GM19239 (cell line): ENCODE measurements around the gene RPL32.
"Not testable (repeated sequence)": the region's sequence is repeated elsewhere in the genome, so short reads cannot be mapped to it uniquely, and the experiment has no call there.

Source experiments
- DNase-seq: peaks from one replicate; pipeline ENCODE4 v3.0.0; 2011; ENCODE audit warnings: low spot score; ENCODE audit not compliant: insufficient read length
- FAIRE-seq: peaks from 2 replicates; lab custom pipeline; 2011; peaks lifted over from hg19 to GRCh38; lab: Jason Lieb, UNC

Gene RPL32

DNA sequence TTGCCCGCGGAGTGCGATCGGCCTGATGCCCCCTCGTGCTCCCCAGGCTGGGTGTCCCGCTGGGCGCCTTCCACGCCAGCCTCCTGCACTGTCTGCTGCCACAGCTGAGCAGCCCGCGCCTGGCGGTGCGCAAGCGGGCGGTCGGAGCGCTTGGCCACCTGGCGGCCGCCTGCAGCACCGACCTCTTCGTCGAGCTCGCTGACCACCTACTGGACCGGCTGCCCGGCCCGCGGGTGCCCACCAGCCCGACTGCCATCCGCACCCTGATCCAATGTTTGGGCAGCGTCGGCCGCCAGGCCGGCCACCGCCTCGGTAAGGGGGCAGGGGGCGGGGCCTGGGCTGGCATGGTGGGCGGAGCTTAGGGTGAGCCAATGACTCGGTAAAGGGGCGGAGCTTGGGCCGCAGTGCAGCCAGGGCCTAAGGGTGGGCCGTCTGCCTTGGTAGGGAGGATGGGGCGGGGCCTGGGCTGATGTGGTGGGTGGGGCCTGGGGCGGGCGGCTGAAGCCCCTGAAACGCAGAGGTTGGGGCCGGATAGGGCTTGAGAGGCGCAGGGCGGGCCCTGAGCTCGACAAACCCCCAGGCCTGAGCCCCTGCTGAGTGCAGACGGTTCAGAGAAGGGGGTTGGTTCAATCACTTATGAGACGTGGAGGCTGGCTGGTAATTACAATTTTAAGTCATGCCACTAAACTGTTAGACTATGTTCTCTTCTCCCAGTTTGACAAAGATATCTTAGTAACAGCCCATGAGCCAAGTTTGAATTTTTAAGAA is 31.2 kb downstream of the RPL32 start:
- DNase-seq (peak; percentile 97), FAIRE-seq (peak; percentile 91)

- DNase-seq (no peak), FAIRE-seq (no peak)
These were observed 31.9 kb downstream of the RPL32 start for GRCh38 chr3:12809435-12809834.

DNA sequence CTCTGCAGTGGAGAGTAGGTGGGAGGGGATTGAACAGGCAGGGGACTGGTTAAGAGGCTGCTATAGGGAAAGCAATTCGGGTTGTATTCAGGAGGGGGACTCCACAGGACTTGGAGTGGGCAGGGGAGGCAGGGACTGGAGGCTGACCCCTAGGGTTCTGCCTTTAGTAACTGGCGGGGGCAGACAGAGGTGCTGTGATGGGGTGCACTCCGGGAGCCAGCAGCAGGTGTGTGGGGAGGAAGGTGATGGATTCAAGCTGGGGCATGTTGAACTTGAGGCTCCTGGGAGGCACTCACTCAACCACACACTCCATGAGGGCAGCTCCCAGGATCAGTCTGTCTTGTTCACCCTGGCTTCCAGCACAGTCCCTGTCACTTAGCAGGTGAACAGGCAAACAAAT is 32.4 kb downstream of the RPL32 start:
- no peak for DNase-seq

GRCh38 chr3:12808587-12808986 is 32.8 kb downstream of the RPL32 start:
- FAIRE-seq (no peak), DNase-seq (no peak)

More for the DNA sequence above, 32.4 kb downstream of the RPL32 start:
- no peak for FAIRE-seq

- FAIRE-seq: no peak
- DNase-seq: no peak
These were observed 33.6 kb downstream of the RPL32 start for GRCh38 chr3:12807601-12808359.

DNA sequence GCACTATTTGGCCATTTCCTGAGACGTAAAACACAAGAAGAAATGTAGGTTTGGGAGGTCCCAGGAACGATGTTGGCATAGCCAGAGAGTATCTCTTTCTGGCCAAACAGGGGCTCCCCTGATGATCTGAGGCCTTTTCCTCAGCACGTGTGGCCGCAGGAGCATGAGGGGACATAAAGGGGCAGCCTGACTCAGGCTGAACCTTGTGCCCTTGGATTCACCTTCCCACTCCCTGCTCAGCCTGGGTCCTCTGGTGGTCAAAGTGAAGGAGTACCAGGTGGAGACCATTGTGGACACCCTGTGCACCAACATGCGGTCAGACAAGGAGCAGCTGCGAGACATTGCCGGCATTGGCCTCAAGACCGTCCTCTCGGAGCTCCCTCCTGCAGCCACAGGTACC is 34.3 kb downstream of the RPL32 start:
- FAIRE-seq: no peak

GRCh38 chr3:12803371-12803770 is 38.0 kb downstream of the RPL32 start:
- no peak for FAIRE-seq
- no peak for DNase-seq

More for the DNA sequence above, 34.3 kb downstream of the RPL32 start:
- no peak for DNase-seq

GRCh38 chr3:12799525-12800440 is 41.6 kb downstream of the RPL32 start:
- no peak for DNase-seq
- FAIRE-seq: no peak

- FAIRE-seq: no peak
These were observed 42.7 kb downstream of the RPL32 start for GRCh38 chr3:12798559-12799179.

GRCh38 chr3:12797892-12798558 is 43.3 kb downstream of the RPL32 start:
- DNase-seq: no peak
- no peak for FAIRE-seq

More at GRCh38 chr3:12798559-12799179, 42.7 kb downstream of the RPL32 start:
- no peak for DNase-seq

- DNase-seq (no peak), FAIRE-seq (no peak)
These were observed 44.1 kb downstream of the RPL32 start for GRCh38 chr3:12797124-12797891.

DNA sequence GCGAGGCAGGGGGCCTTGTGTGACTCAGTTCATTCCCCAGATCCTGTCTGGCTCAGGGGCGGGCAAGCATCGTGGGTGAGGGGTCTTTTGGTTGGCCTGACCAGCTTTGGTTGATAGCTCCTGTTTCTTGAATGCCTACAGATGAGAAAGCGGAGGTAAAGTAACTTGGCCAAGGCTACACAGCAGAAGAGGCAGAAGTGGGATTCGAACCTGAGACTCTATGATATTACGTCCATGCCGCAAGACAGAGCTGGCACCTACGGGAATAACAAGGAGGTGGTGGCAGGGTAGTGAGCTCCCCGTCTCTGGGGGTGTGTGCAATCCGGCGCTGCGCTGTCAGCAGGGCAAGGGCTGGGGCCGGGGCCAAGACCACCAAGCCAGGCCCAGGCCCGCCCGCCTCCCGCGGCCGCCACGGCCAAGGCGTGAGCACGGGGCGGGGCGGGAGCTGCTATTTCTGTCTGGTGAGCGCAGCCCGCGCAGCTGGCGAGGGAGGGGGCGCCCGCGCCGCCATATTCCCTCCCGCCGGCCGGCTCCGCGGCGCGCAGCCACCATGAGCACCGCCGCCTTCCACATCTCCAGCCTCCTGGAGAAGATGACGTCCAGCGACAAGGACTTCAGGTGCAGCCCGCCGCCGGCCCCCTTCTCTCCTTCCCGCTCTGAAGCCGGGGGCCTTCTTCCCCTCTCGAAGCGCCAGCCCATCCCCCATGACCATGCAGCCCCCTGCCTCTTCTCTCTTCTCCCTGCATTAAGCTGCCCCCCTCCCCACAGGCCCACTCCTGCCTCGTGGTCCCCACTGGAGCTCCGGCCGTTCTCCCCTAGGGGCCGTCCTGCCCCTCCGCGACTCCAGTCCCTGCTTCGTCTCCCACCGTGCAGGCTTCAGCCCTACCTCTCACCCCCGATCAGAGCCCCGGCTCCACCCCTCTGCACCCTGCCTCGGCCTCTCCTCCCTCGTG is 44.9 kb downstream of the RPL32 start, which contains the start of gene CAND2:
CAND2 (plus strand) TSS at position 510 of the 953 bp plus-strand sequence; CDS start at position 551, 41 bp downstream.
- FAIRE-seq (no peak), DNase-seq (no peak)

DNA sequence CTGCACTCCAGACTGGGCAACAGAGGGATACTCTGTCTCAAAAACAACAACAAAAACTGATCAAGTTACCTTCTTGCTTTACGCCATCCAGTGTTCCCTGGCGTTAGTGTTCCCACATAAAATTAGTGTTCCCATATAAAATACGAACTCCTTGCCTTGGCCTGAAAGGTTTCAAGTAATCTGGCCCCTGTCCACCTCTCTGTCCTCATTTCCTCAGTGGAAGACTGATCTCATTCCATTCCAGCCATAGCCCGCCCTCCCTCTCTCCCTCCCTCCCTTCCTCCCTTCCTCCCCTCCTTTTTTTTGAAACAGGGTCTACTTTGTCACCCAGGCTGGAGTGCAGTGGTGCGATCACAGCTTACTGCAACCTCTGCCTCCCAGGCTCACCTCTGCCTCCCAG is 47.7 kb downstream of the RPL32 start:
- no peak for FAIRE-seq
- DNase-seq: no peak

DNA sequence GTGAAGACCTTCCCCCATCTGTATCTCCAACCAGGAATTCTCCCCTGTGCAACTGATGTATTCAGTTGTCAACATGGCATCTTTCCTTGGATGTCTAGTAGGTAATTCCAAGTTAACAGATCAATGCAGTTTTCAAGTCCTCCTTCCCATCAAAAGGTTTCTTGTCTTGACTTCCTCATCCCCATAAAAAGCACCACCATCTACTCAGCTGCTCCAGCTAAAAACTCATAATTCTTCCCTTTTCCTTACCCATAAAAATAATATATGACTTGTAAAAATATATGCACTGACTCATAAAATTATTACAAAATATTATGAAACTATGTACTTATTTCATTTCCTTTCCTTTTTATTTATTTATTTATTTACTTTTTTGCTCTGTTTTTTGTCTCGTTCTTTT is 49.9 kb downstream of the RPL32 start:
- DNase-seq: no peak
- FAIRE-seq: no peak

DNA sequence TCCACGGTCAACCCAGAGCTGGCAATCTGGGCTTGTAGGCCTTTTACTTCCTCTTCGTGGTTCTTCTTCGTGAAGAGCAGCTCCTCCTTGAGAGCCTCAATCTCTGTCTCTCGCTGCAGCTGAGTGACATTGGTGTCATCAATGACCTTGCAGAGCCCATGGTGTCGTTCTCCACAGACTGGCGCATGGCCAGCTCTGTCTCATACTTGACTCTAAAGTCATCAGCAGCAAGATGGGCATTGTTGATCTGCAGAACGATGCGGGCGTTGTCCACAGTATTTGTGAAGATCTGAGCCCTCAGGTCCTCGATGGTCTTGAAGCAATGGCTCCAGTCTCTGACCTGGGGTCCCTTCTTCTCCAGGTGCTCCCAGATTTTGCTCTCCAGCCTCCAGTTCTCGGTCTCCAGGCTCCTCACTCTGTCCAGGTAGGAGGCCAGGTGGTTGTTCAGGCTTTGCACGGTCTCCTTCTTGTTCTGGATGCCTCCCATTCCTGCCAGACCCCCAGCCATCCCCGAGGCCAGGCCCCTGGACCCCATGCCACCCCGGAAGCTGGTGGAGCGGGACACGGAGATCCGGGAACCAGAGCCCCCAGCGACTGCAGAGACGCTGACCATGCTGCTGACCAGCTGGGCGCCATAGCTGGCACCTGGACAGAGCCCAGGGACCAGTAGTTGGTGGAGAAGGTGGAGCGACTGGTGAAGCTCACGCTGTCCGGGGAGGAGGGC is 53.2 kb downstream of the RPL32 start:
- DNase-seq, FAIRE-seq: not testable (repeated sequence)

- not testable (repeated sequence) for FAIRE-seq
These were observed 54.0 kb downstream of the RPL32 start for GRCh38 chr3:12787346-12787745.

DNA sequence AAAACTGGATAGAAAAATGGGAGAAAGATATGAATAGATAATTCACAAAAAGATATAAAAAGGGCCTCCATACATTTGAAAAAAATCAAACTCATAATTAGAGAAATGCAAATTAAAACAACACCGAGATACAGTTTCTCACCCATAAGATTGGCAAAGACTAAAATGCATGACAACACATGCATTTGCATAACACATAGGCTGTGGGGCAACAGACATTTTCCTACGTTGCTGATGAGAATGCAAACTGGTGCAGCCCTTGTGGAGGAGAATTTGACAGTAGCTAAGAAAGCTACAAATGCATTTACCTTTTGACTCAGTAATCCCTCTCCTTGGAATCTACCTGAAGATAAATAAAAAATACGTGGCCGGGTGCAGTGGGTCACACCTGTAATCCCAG is 56.3 kb downstream of the RPL32 start:
- no peak for FAIRE-seq

More at GRCh38 chr3:12787346-12787745, 54.0 kb downstream of the RPL32 start:
- DNase-seq: not testable (repeated sequence)

More for the DNA sequence above, 56.3 kb downstream of the RPL32 start:
- no peak for DNase-seq
